K562 (cell line): ENCODE results near the gene AKNA. TPM values are rescaled to one million over a fixed set of nuclear protein-coding genes. Genes with fewer than 3 reads are reported as not detected.

Experiments used
- ZFP36 ChIP-seq: fragments of 150-350 bp; IDR thresholded peaks from 2 replicates; pipeline ENCODE4 v1.6.1; 2018; ENCODE audit warnings: low read length, low read depth; ENCODE audit not compliant: partially characterized antibody
- ZNF431 ChIP-seq: sonication (generic); formaldehyde crosslinking; IDR thresholded peaks from 2 replicates; pipeline ENCODE4 v1.8.0; 2022; ENCODE audit warnings: mild to moderate bottlenecking, missing genetic modification reagents
- polyA plus RNA-seq, 8 experiments: library from polyadenylated mRNA; depleted of rRNA in 4 of 8; stranded (reverse) in 5 of 8; unstranded in 3 of 8; fragments of >200 nt; fragmentation: Nextera tagmentation in 2 of 8; fragmentation: Illumina TruSeq in 1 of 8; extraction: Ambion mirVana in 2 of 8; extraction: Trizol in 1 of 8; gene quantifications; 2 replicates each; pipeline versions ENCODE4 v1.2.1 to v1.2.3, GENCODE V29; 2011 to 2014; ENCODE audit warnings: inconsistent platforms in 1 of 8, missing spikeins in 1 of 8
- total RNA-seq, 7 experiments: library from RNA; depleted of rRNA in 6 of 7; stranded (reverse); fragments of >200 nt in 6 of 7; fragmentation: Illumina TruSeq in 2 of 7; extraction: Trizol in 2 of 7; gene quantifications; 2 replicates each; pipeline versions ENCODE4 v1.2.1 to v1.2.3, GENCODE V29; 2011 to 2021; ENCODE audit warnings: low replicate concordance in 1 of 7
- TF ChIP-seq, protein P1 (sequence below): fragments of 250-450 bp; sonication (Bioruptor Pico); IDR thresholded peaks from 2 replicates; pipeline ENCODE4 v1.8.0; 2021; ENCODE audit warnings: moderate library complexity, mild to moderate bottlenecking, inconsistent platforms
- TF ChIP-seq, protein P2 (sequence below): sonication (generic); formaldehyde crosslinking; IDR thresholded peaks from 2 replicates; pipeline ENCODE4 v1.8.0; 2022; ENCODE audit warnings: mild to moderate bottlenecking, missing genetic modification reagents
- TF ChIP-seq, protein P3 (sequence below): fragments of 250-450 bp; sonication (Bioruptor Pico); IDR thresholded peaks from 2 replicates; pipeline ENCODE4 v1.5.0; 2021
- TF ChIP-seq, protein P4 (sequence below): fragments of 450-650 bp; IDR thresholded peaks from one replicate; pipeline ENCODE4 v1.6.1; 2018; ENCODE audit warnings: mild to moderate bottlenecking, moderate library complexity; ENCODE audit not compliant: partially characterized antibody
- TF ChIP-seq, protein P5 (sequence below): fragments of 450-650 bp; IDR thresholded peaks from 2 replicates; pipeline ENCODE4 v1.6.1; 2016; ENCODE audit warnings: low read depth

The AKNA gene
- total and polyA plus RNA-seq, 9 of the 15 experiments (the other 6 are each of a cell fraction or from before 2014, with no cell fraction given) = 0.29 to 20.5 (median 3.9) TPM

DNA sequence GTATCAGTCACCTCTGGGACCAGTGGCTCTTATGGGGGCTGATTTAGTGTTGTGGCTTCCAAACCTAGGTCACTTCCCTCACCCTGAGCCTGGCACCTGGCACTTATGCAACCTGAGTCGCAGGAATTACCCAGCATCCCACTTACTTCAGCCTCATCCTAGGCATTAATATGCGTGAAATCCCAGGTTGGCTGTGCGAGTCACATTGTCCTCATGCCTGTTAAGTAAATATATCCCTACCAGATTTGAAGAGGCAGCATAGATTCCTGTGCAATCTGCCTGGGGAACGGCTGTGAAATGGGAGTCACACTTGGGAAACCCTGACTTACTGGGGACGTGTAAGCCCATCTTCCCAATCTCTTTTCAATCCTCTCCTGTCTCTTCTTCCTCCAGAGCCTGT is 42.7 kb upstream of the AKNA start (continued):
- TF ChIP-seq, protein P1, sequence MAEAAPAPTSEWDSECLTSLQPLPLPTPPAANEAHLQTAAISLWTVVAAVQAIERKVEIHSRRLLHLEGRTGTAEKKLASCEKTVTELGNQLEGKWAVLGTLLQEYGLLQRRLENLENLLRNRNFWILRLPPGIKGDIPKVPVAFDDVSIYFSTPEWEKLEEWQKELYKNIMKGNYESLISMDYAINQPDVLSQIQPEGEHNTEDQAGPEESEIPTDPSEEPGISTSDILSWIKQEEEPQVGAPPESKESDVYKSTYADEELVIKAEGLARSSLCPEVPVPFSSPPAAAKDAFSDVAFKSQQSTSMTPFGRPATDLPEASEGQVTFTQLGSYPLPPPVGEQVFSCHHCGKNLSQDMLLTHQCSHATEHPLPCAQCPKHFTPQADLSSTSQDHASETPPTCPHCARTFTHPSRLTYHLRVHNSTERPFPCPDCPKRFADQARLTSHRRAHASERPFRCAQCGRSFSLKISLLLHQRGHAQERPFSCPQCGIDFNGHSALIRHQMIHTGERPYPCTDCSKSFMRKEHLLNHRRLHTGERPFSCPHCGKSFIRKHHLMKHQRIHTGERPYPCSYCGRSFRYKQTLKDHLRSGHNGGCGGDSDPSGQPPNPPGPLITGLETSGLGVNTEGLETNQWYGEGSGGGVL (CRISPR knock-in tag) = no peak
- TF ChIP-seq ZNF431 (CRISPR knock-in tag) (no peak), ZFP36 (no peak)
- TF ChIP-seq, protein P2, sequence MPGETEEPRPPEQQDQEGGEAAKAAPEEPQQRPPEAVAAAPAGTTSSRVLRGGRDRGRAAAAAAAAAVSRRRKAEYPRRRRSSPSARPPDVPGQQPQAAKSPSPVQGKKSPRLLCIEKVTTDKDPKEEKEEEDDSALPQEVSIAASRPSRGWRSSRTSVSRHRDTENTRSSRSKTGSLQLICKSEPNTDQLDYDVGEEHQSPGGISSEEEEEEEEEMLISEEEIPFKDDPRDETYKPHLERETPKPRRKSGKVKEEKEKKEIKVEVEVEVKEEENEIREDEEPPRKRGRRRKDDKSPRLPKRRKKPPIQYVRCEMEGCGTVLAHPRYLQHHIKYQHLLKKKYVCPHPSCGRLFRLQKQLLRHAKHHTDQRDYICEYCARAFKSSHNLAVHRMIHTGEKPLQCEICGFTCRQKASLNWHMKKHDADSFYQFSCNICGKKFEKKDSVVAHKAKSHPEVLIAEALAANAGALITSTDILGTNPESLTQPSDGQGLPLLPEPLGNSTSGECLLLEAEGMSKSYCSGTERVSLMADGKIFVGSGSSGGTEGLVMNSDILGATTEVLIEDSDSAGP (CRISPR knock-in tag) = no peak
- TF ChIP-seq, protein P3, sequence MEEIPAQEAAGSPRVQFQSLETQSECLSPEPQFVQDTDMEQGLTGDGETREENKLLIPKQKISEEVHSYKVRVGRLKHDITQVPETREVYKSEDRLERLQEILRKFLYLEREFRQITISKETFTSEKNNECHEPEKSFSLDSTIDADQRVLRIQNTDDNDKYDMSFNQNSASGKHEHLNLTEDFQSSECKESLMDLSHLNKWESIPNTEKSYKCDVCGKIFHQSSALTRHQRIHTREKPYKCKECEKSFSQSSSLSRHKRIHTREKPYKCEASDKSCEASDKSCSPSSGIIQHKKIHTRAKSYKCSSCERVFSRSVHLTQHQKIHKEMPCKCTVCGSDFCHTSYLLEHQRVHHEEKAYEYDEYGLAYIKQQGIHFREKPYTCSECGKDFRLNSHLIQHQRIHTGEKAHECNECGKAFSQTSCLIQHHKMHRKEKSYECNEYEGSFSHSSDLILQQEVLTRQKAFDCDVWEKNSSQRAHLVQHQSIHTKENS = no peak
- TF ChIP-seq, protein P4, sequence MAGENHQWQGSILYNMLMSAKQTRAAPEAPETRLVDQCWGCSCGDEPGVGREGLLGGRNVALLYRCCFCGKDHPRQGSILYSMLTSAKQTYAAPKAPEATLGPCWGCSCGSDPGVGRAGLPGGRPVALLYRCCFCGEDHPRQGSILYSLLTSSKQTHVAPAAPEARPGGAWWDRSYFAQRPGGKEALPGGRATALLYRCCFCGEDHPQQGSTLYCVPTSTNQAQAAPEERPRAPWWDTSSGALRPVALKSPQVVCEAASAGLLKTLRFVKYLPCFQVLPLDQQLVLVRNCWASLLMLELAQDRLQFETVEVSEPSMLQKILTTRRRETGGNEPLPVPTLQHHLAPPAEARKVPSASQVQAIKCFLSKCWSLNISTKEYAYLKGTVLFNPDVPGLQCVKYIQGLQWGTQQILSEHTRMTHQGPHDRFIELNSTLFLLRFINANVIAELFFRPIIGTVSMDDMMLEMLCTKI = no peak
- TF ChIP-seq, protein P5, sequence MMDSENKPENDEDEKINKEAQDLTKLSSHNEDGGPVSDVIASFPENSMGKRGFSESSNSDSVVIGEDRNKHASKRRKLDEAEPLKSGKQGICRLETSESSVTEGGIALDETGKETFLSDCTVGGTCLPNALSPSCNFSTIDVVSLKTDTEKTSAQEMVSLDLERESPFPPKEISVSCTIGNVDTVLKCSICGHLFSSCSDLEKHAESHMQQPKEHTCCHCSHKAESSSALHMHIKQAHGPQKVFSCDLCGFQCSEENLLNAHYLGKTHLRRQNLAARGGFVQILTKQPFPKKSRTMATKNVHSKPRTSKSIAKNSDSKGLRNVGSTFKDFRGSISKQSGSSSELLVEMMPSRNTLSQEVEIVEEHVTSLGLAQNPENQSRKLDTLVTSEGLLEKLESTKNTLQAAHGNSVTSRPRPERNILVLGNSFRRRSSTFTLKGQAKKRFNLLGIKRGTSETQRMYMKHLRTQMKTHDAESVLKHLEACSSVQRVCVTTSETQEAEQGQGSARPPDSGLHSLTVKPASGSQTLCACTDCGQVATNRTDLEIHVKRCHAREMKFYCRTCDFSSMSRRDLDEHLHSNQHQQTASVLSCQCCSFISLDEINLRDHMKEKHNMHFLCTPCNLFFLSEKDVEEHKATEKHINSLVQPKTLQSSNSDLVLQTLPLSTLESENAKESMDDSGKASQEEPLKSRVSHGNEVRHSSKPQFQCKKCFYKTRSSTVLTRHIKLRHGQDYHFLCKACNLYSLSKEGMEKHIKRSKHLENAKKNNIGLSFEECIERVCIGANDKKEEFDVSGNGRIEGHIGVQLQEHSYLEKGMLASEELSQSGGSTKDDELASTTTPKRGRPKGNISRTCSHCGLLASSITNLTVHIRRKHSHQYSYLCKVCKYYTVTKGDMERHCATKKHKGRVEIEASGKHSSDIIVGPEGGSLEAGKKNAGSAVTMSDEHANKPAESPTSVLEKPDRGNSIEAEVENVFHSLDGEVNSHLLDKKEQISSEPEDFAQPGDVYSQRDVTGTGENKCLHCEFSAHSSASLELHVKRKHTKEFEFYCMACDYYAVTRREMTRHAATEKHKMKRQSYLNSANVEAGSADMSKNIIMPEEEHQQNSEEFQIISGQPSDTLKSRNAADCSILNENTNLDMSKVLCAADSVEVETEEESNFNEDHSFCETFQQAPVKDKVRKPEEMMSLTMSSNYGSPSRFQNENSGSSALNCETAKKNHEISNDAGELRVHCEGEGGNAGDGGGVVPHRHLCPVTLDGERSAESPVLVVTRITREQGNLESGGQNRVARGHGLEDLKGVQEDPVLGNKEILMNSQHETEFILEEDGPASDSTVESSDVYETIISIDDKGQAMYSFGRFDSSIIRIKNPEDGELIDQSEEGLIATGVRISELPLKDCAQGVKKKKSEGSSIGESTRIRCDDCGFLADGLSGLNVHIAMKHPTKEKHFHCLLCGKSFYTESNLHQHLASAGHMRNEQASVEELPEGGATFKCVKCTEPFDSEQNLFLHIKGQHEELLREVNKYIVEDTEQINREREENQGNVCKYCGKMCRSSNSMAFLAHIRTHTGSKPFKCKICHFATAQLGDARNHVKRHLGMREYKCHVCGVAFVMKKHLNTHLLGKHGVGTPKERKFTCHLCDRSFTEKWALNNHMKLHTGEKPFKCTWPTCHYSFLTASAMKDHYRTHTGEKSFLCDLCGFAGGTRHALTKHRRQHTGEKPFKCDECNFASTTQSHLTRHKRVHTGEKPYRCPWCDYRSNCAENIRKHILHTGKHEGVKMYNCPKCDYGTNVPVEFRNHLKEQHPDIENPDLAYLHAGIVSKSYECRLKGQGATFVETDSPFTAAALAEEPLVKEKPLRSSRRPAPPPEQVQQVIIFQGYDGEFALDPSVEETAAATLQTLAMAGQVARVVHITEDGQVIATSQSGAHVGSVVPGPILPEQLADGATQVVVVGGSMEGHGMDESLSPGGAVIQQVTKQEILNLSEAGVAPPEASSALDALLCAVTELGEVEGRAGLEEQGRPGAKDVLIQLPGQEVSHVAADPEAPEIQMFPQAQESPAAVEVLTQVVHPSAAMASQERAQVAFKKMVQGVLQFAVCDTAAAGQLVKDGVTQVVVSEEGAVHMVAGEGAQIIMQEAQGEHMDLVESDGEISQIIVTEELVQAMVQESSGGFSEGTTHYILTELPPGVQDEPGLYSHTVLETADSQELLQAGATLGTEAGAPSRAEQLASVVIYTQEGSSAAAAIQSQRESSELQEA = no peak
